CD1c-positive myeloid dendritic cell (primary cell): ENCODE results near the gene RADIL.

Experiments used
- DNase-seq: peaks from one replicate; pipeline ENCODE4 v3.0.0-alpha.2; 2016; ENCODE audit errors: extremely low spot score

RADIL gene

DNA sequence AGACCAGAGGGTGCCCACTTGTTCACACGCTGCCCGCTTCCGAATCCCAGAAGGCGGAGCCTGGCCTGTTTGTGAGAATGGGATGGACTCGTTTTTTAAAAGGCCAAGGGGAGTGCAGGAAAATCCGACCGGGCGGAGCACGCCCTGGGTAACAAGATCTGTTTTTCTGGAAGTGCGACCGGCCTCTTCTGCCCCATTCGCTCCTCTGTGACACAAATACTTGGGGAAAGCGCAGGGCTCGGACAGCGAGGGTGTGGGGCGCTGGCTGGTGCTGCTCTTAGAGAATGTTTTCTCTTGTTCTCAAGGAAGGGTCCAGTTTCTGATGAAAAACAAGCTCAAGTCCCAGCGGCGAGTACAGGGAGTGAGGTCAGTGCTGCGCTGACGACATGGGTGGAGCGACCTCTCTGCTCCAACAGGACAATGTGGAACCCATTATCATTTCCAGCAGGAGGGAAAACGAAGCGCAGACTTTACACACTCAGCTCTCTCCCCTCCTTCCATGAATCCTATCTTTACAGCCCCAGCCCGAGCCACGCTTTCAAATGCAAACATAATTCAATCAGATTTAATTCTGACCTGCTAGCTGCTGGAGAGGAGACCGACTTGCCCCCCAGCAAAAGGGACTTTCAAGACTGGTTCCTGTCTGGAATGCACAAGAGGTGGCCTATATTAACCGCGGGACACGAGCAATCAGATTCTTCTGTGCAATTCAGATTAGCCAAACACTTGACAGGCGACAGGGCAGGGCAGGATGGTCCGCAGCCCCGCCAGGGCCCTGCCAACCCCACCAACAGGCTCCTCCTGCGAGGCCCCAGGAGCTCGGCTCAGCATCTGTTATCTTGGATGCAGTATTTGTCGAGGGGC lies 1.1 kb downstream of the RADIL start:
- DNase-seq: no peak

DNA sequence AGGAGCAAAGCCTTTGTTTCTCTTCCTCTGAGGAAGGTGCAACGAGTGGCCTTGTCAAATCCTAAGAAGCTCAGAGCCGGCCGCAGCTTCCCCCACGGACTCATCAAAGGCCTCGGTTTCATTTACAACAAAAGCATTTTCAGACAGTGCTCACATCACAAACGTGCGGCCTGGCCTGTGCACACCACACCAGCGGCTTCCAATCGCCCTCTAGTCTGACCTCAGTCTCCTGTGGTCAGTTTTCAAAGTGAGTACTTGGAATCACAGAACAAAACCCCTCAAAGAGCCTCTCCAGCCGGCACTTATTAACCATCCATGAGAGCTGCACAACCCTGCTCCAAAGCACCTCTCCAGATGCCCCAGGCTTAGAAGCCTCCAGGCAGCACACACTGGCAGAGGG lies 3.3 kb downstream of the RADIL start:
- no peak for DNase-seq

GRCh38 chr7:4879396-4880081 lies 4.0 kb downstream of the RADIL start:
- DNase-seq: no peak

- DNase-seq: no peak
These were observed 4.9 kb downstream of the RADIL start for GRCh38 chr7:4878336-4879335.

DNA sequence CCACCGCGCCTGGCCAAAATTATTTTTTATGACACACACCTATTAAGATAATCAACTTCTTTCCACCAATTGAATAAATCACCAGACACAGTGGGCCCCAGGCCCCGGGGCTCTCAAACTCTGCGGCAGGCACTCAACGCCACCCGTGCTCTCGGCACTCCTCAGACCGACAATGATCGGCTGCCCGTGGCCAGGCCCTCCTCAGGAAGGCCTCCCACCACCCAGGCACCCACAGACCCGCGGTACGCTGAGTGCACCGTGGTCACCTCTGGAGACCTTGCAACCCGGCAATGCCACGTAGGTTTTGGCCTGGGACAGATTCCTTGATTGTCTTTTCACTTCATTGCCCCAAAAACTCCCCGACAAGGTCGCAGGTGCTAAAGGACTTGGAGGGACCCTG lies 6.9 kb downstream of the RADIL start:
- no peak for DNase-seq

DNA sequence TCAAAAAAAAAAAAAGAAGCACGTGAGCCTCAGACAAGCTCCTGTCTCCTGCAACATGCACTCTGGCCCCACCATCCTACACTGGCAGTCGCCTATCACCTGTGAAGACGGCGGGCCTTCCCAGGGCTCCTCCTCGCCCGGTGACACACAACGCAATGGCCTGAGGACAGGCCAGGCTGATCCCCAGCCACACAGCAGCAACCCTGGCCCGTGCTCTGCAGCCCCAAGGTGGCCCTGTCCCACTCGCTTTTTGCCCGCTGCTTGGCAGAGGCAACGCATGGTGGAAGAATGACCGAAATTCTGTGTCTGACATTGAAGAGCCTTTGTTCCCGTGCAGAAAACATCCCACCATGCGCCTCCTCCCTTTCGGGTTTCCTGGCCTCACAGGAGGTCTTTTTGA lies 8.1 kb downstream of the RADIL start:
- no peak for DNase-seq

DNA sequence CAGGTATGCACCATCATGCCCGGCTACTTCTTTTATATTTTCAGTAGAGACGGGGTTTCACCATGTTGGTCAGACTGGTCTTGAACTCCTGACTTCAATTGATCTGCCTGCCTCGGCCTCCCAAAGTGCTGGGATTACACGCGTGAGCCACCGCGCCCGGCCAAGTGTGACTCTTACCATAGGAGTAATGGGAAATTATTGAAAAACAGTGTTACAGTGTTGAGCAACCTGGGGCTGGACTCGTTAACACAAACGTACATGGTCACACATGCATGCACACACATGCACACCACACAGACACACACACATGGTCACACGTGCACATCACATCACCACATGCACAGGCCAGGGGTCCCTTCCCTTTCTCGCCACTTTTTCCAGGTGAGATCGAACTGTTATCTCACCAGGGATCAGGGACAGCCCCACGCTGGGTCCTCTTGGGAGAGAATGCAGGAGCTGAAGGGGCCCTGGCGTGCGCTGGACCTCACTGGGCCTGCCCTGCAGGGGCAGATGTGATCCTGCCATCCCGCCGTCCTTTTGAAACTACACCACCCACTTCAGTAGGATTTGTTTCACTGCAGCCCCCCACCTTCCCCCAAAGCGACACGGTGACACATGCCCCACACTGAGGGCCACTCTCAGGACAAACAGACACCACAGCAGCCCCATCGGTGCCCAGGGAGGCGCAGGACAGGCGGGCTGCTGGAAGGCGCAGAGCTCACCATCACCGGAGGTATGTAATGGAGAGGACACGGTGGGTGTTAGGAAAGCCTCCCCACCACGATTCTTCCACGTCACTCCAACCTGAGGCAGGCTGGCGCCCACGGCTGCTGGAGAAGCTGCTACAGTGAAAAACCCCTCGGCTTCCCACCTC lies 10.2 kb downstream of the RADIL start:
- no peak for DNase-seq

GRCh38 chr7:4871930-4872675 lies 11.4 kb downstream of the RADIL start:
- DNase-seq: no peak

- DNase-seq: no peak
These were observed 12.3 kb downstream of the RADIL start for GRCh38 chr7:4871056-4871680.

DNA sequence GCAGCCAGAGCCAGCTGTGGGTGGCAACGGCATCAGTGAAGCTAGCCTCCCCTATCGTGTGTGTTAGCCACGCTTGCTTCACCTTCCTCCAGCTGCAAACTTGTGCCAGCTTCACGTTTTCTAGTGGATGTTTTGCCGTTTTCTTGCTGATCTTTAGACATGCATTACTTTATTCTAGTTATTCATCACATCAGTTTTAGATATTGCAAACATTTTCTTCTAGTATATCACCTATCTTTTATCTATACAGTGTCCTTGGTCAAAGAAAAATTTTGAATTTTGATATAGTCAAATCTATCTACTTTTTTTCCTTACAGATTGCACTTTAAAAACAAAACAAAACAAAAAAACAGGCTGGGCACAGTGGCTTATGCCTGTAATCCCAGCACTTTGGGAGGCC lies 15.0 kb downstream of the RADIL start:
- no peak for DNase-seq

- no peak for DNase-seq
These were observed 16.7 kb downstream of the RADIL start for GRCh38 chr7:4866528-4867496.

DNA sequence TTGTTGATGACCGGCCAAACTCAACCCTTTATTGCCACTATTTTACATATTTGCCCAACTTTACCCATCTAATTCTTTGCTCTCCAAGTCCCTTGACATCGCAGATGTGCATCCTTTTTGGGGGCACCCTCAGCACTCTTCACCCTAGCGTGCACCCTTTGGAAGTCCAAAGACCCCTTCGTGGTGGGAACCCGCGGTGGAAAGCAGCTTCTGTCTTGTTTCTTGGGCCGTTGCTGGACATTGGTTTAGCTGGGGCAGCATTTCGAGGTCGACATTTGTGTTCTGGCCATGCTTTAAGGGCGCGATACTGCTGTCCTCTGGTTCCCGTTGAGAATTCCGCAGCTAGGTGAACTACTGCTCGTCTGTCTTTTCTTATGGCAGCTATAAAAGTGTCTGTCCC lies 21.4 kb downstream of the RADIL start:
- DNase-seq: no peak

- DNase-seq: no peak
These were observed 21.8 kb downstream of the RADIL start, which contains the start of gene PAPOLB for GRCh38 chr7:4861673-4862072. TSS of gene PAPOLB (minus strand) at chr7:4862030. CDS start at chr7:4861810, 220 bp downstream.

DNA sequence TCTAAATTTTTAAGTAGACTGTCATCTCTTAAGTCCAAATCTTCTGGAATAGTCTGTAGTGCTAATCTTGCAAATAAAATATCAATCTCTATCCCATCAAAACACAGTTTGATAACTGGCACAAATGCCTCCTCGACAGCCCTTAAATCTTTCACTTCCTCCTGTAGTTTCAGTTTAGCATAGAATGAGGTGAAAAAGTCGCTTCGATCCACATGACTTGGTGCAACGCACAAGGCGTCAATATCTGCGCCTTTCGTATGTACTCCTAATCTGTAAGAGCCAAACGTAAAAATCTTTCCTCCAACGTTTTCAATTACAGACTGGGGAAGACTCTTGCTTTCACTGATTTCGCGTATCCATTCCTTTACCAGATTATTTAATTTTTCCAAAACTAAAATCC lies 22.3 kb downstream of the RADIL start:
- no peak for DNase-seq

DNA sequence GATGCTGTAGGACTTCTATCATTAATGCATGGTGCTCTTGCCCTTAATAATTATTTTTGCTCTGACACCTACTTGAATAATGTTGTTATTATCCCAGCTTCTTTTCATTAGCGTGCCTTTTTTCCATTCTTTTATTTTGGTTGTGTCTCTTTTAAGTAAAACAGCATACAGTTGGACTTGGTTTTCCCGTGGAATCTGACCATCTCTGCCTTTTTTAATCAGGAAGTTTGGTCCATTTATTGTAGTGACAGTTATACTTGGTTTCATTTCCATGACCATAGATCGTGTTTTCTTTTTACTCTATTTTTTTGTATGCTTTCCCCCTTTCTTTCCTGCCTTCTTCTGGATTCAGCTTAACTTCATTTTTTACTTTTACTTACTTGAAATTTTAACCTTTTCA lies 26.3 kb downstream of the RADIL start:
- DNase-seq: no peak

- DNase-seq: no peak
These were observed 27.0 kb downstream of the RADIL start for GRCh38 chr7:4856336-4857057.

- no peak for DNase-seq
These were observed 28.6 kb downstream of the RADIL start for GRCh38 chr7:4854916-4855315.
